HEK293 (cell line): ENCODE data around the gene CXCL1.

Source experiments
- CTCF ChIA-PET: fragments of 350-600 bp; formaldehyde crosslinking; extraction: SDS; loops from one replicate; lab custom pipeline; 2021; ENCODE audit warnings: antibody characterized with exemption; lab: Yijun Ruan, JAX
- POLR2A ChIA-PET: fragments of 300-600 bp; formaldehyde crosslinking; extraction: SDS; loops from one replicate; lab custom pipeline; 2020; ENCODE audit warnings: antibody characterized with exemption, inconsistent platforms; lab: Yijun Ruan, JAX
- H3K27ac ChIP-seq: fragments of 200-500 bp; sonication (Bioruptor generic); 2 replicates; pipeline ENCODE4 v1.5.1; 2014; ENCODE audit warnings: low read depth, low read length, control low read depth, inconsistent platforms; ENCODE audit errors: extremely low read depth
- H3K36me3 ChIP-seq, 2 experiments: fragments of 200-500 bp in 1 of 2; sonication (Bioruptor generic) in 1 of 2; 1 replicate in 1 of 2; 2 replicates in 1 of 2; pipeline ENCODE4 v1.5.1; 2014 to 2017; ENCODE audit warnings: inconsistent platforms in 2 of 2, low read length in 2 of 2; ENCODE audit not compliant: control insufficient read depth in 2 of 2, insufficient read depth in 1 of 2
- H3K4me1 ChIP-seq: fragments of 200-500 bp; sonication (Bioruptor generic); 2 replicates; pipeline ENCODE4 v1.5.1; 2014; ENCODE audit warnings: mild to moderate bottlenecking, low read length, inconsistent platforms; ENCODE audit not compliant: control insufficient read depth, insufficient read depth
- H3K4me3 ChIP-seq: 2 replicates; pipeline ENCODE4 v1.5.1; 2011; ENCODE audit warnings: low read depth, mild to moderate bottlenecking, control low read depth, low read length, moderate library complexity
- H3K9me3 ChIP-seq: fragments of 200-500 bp; sonication (Bioruptor generic); 2 replicates; pipeline ENCODE4 v1.5.1; 2014; ENCODE audit warnings: low read depth, low read length, inconsistent platforms; ENCODE audit not compliant: control insufficient read depth, insufficient read depth
- HOXA7 ChIP-seq: sonication (generic); formaldehyde crosslinking; IDR thresholded peaks from 2 replicates; pipeline ENCODE4 v1.8.1; 2022; ENCODE audit warnings: missing genetic modification reagents, borderline replicate concordance
- SCRT2 ChIP-seq: fragments of 450-650 bp; formaldehyde crosslinking; IDR thresholded peaks from 2 replicates; pipeline ENCODE4 v1.5.1; 2016; ENCODE audit warnings: missing biosample characterization, missing genetic modification characterization
- ZBTB7A ChIP-seq: fragments of 450-650 bp; formaldehyde crosslinking; IDR thresholded peaks from 2 replicates; pipeline ENCODE4 v1.5.1; 2016; ENCODE audit warnings: low read depth, missing biosample characterization, missing genetic modification characterization
- ZNF132 ChIP-seq: fragments of 450-650 bp; formaldehyde crosslinking; IDR thresholded peaks from 2 replicates; pipeline ENCODE4 v1.5.1; 2017; ENCODE audit warnings: missing biosample characterization, missing genetic modification characterization, borderline replicate concordance
- ZNF16 ChIP-seq: fragments of 450-650 bp; formaldehyde crosslinking; IDR thresholded peaks from 2 replicates; pipeline ENCODE4 v1.5.1; 2016; ENCODE audit warnings: low read depth, missing biosample characterization, missing genetic modification characterization
- ZNF169 ChIP-seq: fragments of 450-650 bp; formaldehyde crosslinking; IDR thresholded peaks from 2 replicates; pipeline ENCODE4 v1.5.1; 2016; ENCODE audit warnings: missing biosample characterization, missing genetic modification characterization
- ZNF184 ChIP-seq: fragments of 450-650 bp; IDR thresholded peaks from 2 replicates; pipeline ENCODE4 v1.5.1; 2018; ENCODE audit warnings: missing biosample characterization, mild to moderate bottlenecking, missing genetic modification characterization
- ZNF202 ChIP-seq: fragments of 450-650 bp; formaldehyde crosslinking; IDR thresholded peaks from 2 replicates; pipeline ENCODE4 v1.5.1; 2016; ENCODE audit warnings: missing biosample characterization, missing genetic modification characterization, borderline replicate concordance
- ZNF24 ChIP-seq: fragments of 450-650 bp; formaldehyde crosslinking; IDR thresholded peaks from 2 replicates; pipeline ENCODE4 v1.5.1; 2016; ENCODE audit warnings: missing biosample characterization, missing genetic modification characterization
- ZNF341 ChIP-seq: fragments of 450-650 bp; formaldehyde crosslinking; IDR thresholded peaks from 2 replicates; pipeline ENCODE4; 2016; ENCODE audit warnings: low read depth, missing biosample characterization, missing genetic modification characterization
- ZNF404 ChIP-seq: fragments of 450-650 bp; formaldehyde crosslinking; IDR thresholded peaks from 2 replicates; pipeline ENCODE4 v1.5.1; 2017; ENCODE audit warnings: missing biosample characterization, missing genetic modification characterization
- ZNF433 ChIP-seq: fragments of 450-650 bp; formaldehyde crosslinking; IDR thresholded peaks from 2 replicates; pipeline ENCODE4 v1.5.1; 2016; ENCODE audit warnings: missing biosample characterization, missing genetic modification characterization, low read depth
- ZNF561 ChIP-seq: fragments of 450-650 bp; IDR thresholded peaks from 2 replicates; pipeline ENCODE4 v1.5.1; 2018; ENCODE audit warnings: missing biosample characterization, missing genetic modification characterization, borderline replicate concordance
- ZNF624 ChIP-seq: fragments of 450-650 bp; formaldehyde crosslinking; IDR thresholded peaks from 2 replicates; pipeline ENCODE4 v1.5.1; 2017; ENCODE audit warnings: missing biosample characterization, missing genetic modification characterization
- ZNF660 ChIP-seq: fragments of 450-650 bp; IDR thresholded peaks from 2 replicates; pipeline ENCODE4 v1.5.1; 2018; ENCODE audit warnings: missing biosample characterization, mild to moderate bottlenecking, missing genetic modification characterization
- ZNF768 ChIP-seq: fragments of 450-650 bp; formaldehyde crosslinking; IDR thresholded peaks from 2 replicates; pipeline ENCODE4 v1.5.1; 2018; ENCODE audit warnings: missing biosample characterization, mild to moderate bottlenecking, missing genetic modification characterization
- TF ChIP-seq, protein P1 (sequence below): fragments of 450-650 bp; formaldehyde crosslinking; IDR thresholded peaks from 2 replicates; pipeline ENCODE4 v1.5.1; 2016; ENCODE audit warnings: missing biosample characterization, missing genetic modification characterization, borderline replicate concordance
- TF ChIP-seq, protein P2 (sequence below): fragments of 450-650 bp; formaldehyde crosslinking; IDR thresholded peaks from 2 replicates; pipeline ENCODE4 v1.5.1; 2016; ENCODE audit warnings: missing biosample characterization, missing genetic modification characterization, borderline replicate concordance
- TF ChIP-seq, protein P3 (sequence below): fragments of 450-650 bp; formaldehyde crosslinking; IDR thresholded peaks from 2 replicates; pipeline ENCODE4 v1.5.1; 2016; ENCODE audit warnings: missing biosample characterization, missing genetic modification characterization

Gene CXCL1

DNA sequence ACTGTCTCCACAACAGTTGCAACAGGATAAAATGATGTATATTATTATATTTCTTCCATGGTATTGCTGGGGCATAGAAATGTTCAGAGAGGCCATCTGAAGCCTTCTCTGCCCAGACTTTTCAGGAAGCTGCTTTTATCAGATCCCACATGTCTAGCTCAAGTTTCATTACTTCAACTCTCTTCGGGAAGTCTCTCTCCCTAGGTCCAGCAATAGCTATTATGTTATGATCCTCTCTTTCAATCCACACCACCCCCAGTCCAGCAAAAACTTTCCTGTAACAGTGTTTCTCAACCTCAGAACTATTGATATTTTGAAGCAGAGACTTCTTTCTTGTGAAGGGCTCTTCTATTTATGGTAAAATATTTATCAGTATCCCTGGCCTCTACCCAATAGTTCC, 44.9 kb downstream of the CXCL1 start:
- Histone ChIP-seq H3K36me3 (no peaks in the 10 kb centered on the region), H3K27ac (no peak overlapping the region), H3K4me3 (no peak overlapping the region), H3K4me1 (no peaks in the 10 kb centered on the region; the same call in 1 of the 2 replicates), H3K9me3 (no peaks in the 10 kb centered on the region)
- POLR2A ChIA-PET: no interaction called here
- TF ChIP-seq, protein P1, sequence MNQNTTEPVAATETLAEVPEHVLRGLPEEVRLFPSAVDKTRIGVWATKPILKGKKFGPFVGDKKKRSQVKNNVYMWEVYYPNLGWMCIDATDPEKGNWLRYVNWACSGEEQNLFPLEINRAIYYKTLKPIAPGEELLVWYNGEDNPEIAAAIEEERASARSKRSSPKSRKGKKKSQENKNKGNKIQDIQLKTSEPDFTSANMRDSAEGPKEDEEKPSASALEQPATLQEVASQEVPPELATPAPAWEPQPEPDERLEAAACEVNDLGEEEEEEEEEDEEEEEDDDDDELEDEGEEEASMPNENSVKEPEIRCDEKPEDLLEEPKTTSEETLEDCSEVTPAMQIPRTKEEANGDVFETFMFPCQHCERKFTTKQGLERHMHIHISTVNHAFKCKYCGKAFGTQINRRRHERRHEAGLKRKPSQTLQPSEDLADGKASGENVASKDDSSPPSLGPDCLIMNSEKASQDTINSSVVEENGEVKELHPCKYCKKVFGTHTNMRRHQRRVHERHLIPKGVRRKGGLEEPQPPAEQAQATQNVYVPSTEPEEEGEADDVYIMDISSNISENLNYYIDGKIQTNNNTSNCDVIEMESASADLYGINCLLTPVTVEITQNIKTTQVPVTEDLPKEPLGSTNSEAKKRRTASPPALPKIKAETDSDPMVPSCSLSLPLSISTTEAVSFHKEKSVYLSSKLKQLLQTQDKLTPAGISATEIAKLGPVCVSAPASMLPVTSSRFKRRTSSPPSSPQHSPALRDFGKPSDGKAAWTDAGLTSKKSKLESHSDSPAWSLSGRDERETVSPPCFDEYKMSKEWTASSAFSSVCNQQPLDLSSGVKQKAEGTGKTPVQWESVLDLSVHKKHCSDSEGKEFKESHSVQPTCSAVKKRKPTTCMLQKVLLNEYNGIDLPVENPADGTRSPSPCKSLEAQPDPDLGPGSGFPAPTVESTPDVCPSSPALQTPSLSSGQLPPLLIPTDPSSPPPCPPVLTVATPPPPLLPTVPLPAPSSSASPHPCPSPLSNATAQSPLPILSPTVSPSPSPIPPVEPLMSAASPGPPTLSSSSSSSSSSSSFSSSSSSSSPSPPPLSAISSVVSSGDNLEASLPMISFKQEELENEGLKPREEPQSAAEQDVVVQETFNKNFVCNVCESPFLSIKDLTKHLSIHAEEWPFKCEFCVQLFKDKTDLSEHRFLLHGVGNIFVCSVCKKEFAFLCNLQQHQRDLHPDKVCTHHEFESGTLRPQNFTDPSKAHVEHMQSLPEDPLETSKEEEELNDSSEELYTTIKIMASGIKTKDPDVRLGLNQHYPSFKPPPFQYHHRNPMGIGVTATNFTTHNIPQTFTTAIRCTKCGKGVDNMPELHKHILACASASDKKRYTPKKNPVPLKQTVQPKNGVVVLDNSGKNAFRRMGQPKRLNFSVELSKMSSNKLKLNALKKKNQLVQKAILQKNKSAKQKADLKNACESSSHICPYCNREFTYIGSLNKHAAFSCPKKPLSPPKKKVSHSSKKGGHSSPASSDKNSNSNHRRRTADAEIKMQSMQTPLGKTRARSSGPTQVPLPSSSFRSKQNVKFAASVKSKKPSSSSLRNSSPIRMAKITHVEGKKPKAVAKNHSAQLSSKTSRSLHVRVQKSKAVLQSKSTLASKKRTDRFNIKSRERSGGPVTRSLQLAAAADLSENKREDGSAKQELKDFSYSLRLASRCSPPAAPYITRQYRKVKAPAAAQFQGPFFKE (tag by site-specific recombination): no peak
- TF ChIP-seq ZNF184 (tag by site-specific recombination): no peak
- TF ChIP-seq SCRT2: no peak
- no peak for TF ChIP-seq ZNF132 (tag by site-specific recombination)
- TF ChIP-seq ZNF16: no peak
- TF ChIP-seq ZNF24 (tag by site-specific recombination): no peak
- no peak for TF ChIP-seq ZNF341
- TF ChIP-seq ZNF169 (tag by site-specific recombination): no peak
- no peak for TF ChIP-seq ZBTB7A (tag by site-specific recombination)
- TF ChIP-seq ZNF768 (tag by site-specific recombination): no peak
- TF ChIP-seq HOXA7: no peak
- no peak for TF ChIP-seq ZNF202
- no peak for TF ChIP-seq ZNF624 (tag by site-specific recombination)
- no peak for TF ChIP-seq ZNF433 (tag by site-specific recombination)
- TF ChIP-seq ZNF404 (tag by site-specific recombination): no peak
- TF ChIP-seq, protein P2, sequence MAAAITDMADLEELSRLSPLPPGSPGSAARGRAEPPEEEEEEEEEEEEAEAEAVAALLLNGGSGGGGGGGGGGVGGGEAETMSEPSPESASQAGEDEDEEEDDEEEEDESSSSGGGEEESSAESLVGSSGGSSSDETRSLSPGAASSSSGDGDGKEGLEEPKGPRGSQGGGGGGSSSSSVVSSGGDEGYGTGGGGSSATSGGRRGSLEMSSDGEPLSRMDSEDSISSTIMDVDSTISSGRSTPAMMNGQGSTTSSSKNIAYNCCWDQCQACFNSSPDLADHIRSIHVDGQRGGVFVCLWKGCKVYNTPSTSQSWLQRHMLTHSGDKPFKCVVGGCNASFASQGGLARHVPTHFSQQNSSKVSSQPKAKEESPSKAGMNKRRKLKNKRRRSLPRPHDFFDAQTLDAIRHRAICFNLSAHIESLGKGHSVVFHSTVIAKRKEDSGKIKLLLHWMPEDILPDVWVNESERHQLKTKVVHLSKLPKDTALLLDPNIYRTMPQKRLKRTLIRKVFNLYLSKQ (tag by site-specific recombination): no peak
- no peak for TF ChIP-seq ZNF660
- TF ChIP-seq ZNF561 (tag by site-specific recombination): no peak
- CTCF ChIA-PET: no interaction called here

DNA sequence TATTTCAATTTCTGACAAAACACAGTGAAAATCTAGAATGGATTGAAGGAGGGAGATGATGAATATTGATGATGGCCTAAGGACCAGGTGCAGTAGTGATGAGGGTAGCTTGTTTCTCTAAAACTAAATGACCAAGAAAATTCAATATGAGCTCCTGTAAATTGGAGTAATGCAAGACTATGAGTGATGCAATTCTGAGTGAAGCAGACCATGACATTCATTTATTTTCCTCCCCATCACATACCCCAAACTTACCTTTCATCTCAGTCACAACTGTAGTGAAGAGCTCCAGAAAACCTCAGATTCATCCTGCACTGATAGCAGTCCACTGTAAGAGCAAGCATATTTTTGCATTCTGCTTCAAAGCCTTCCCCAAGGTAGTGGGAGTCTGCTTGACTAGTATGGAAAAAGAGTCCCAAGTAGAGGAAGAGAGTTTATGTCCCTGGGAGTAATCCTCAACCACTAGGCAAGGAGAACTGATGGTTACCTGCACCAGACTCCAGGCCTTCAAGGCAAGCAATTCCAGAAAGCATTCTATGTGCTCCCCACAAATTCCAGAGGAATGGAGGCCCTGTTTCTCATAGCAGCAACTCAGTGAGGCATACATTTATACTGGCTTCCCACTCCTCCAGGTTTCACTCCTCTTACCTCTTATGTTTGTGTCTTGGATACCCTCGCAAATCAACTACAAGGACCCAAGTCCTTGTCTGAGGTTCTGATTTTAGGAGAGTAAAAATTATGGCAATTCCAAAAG, 47.2 kb downstream of the CXCL1 start:
- CTCF ChIA-PET: interaction anchor here (1.4 kb wide), 1 partner anchor 219 kb away, joined by 4 read pairs; no protein-coding TSS in a partner anchor
- no peak overlapping the region for H3K27ac ChIP-seq
- TF ChIP-seq, protein P3, sequence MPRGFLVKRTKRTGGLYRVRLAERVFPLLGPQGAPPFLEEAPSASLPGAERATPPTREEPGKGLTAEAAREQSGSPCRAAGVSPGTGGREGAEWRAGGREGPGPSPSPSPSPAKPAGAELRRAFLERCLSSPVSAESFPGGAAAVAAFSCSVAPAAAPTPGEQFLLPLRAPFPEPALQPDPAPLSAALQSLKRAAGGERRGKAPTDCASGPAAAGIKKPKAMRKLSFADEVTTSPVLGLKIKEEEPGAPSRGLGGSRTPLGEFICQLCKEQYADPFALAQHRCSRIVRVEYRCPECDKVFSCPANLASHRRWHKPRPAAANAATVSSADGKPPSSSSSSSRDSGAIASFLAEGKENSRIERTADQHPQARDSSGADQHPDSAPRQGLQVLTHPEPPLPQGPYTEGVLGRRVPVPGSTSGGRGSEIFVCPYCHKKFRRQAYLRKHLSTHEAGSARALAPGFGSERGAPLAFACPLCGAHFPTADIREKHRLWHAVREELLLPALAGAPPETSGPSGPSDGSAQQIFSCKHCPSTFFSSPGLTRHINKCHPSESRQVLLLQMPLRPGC (tag by site-specific recombination): no peak

More for the DNA sequence above, 47.2 kb downstream of the CXCL1 start:
- POLR2A ChIA-PET: no interaction called here
- no peaks in the 10 kb centered on the region; the same call in 1 of the 2 replicates for H3K4me1 ChIP-seq
- no peaks in the 10 kb centered on the region for H3K9me3 ChIP-seq
- no peaks in the 10 kb centered on the region for H3K36me3 ChIP-seq
- no peak overlapping the region for H3K4me3 ChIP-seq
